H9 (cell line): ENCODE data around the gene DGKG. TPM values are rescaled to one million over a fixed set of nuclear protein-coding genes. Genes with fewer than 3 reads are reported as not detected.

Experiments used
- DNase-seq: peaks from one replicate; pipeline ENCODE4 v3.0.0-alpha.2; 2017
- H2AFZ ChIP-seq: one replicate; pipeline ENCODE4 v1.6.1; 2013; ENCODE audit warnings: mild to moderate bottlenecking, low read length, control low read depth, moderate library complexity
- H2AK5ac ChIP-seq: 2 replicates; pipeline ENCODE4 v1.6.1; 2013; ENCODE audit warnings: low read length, control low read depth, mixed read lengths; ENCODE audit not compliant: insufficient read length
- H2BK120ac ChIP-seq: one replicate; pipeline ENCODE4 v1.6.1; 2013; ENCODE audit warnings: low read depth, mild to moderate bottlenecking, low read length, control low read depth, inconsistent platforms; ENCODE audit not compliant: poor library complexity, severe bottlenecking
- H2BK12ac ChIP-seq: 2 replicates; pipeline ENCODE4 v1.6.1; 2013; ENCODE audit warnings: low read length, control low read depth, mixed read lengths, low read depth; ENCODE audit not compliant: insufficient read length
- H2BK15ac ChIP-seq: 2 replicates; pipeline ENCODE4 v1.6.1; 2013; ENCODE audit warnings: low read depth, low read length, control low read depth
- H2BK20ac ChIP-seq: one replicate; pipeline ENCODE4 v1.6.1; 2013; ENCODE audit warnings: low read depth, mild to moderate bottlenecking, low read length, control low read depth, inconsistent platforms; ENCODE audit not compliant: poor library complexity, severe bottlenecking
- H2BK5ac ChIP-seq: 2 replicates; pipeline ENCODE4 v1.6.1; 2013; ENCODE audit warnings: low read length, control low read depth, mixed read lengths; ENCODE audit not compliant: insufficient read length
- H3K14ac ChIP-seq: 2 replicates; pipeline ENCODE4 v1.6.1; 2013; ENCODE audit warnings: low read length, control low read depth; ENCODE audit not compliant: insufficient read depth
- H3K18ac ChIP-seq: 2 replicates; pipeline ENCODE4 v1.6.1; 2013; ENCODE audit warnings: low read depth, mild to moderate bottlenecking, mixed read lengths, low read length, control low read depth; ENCODE audit not compliant: insufficient read length
- H3K23ac ChIP-seq: 2 replicates; pipeline ENCODE4 v1.6.1; 2013; ENCODE audit warnings: low read length, control low read depth, mixed read lengths, low read depth; ENCODE audit not compliant: insufficient read length
- H3K23me2 ChIP-seq: 2 replicates; pipeline ENCODE4 v1.6.1; 2013; ENCODE audit warnings: low read depth, mild to moderate bottlenecking, mixed read lengths, low read length, control low read depth; ENCODE audit not compliant: insufficient read length, poor library complexity, severe bottlenecking
- H3K27ac ChIP-seq: 2 replicates; pipeline ENCODE4 v1.5.1; 2013; ENCODE audit warnings: low read length, control low read depth, mixed read lengths, low read depth; ENCODE audit not compliant: insufficient read length
- H3K27me3 ChIP-seq: 2 replicates; pipeline ENCODE4 v1.6.1; 2013; ENCODE audit warnings: low read length, control low read depth, inconsistent platforms; ENCODE audit not compliant: insufficient read depth
- H3K4ac ChIP-seq: 2 replicates; pipeline ENCODE4 v1.6.1; 2013; ENCODE audit warnings: low read depth, mild to moderate bottlenecking, control low read depth, inconsistent platforms, low read length, moderate library complexity
- H3K4me1 ChIP-seq: 2 replicates; pipeline ENCODE4 v1.6.1; 2013; ENCODE audit warnings: low read length, control low read depth, inconsistent platforms; ENCODE audit not compliant: insufficient read depth
- H3K4me2 ChIP-seq: 2 replicates; pipeline ENCODE4 v1.6.1; 2013; ENCODE audit warnings: low read length, control low read depth, mixed read lengths; ENCODE audit not compliant: insufficient read length, insufficient read depth
- H3K56ac ChIP-seq: 2 replicates; pipeline ENCODE4 v1.6.1; 2013; ENCODE audit warnings: low read depth, mild to moderate bottlenecking, mixed read lengths, low read length, control low read depth; ENCODE audit not compliant: insufficient read length
- H3K79me1 ChIP-seq: 2 replicates; pipeline ENCODE4 v1.6.1; 2013; ENCODE audit warnings: low read depth, mild to moderate bottlenecking, moderate library complexity, low read length, control low read depth, inconsistent platforms; ENCODE audit not compliant: insufficient read depth, poor library complexity, severe bottlenecking
- H3K79me2 ChIP-seq: 2 replicates; pipeline ENCODE4 v1.6.1; 2013; ENCODE audit warnings: low read length, control low read depth, inconsistent platforms; ENCODE audit not compliant: insufficient read depth
- H3K9ac ChIP-seq: 2 replicates; pipeline ENCODE4 v1.6.1; 2013; ENCODE audit warnings: low read length, control low read depth, mixed read lengths; ENCODE audit not compliant: insufficient read length; ENCODE audit errors: extremely low read depth
- H3K9me3 ChIP-seq: one replicate; pipeline ENCODE4 v1.6.1; 2013; ENCODE audit warnings: low read depth, low read length, inconsistent platforms; ENCODE audit not compliant: control insufficient read depth
- H3T11ph ChIP-seq: one replicate; pipeline ENCODE4 v1.6.1; 2013; ENCODE audit warnings: mild to moderate bottlenecking, low read length, control low read depth, inconsistent platforms
- H4K20me1 ChIP-seq: one replicate; pipeline ENCODE4 v1.6.1; 2013; ENCODE audit not compliant: control insufficient read depth, insufficient read length, insufficient read depth
- H4K5ac ChIP-seq: 2 replicates; pipeline ENCODE4 v1.6.1; 2013; ENCODE audit warnings: low read depth, mild to moderate bottlenecking, mixed read lengths, low read length, control low read depth; ENCODE audit not compliant: insufficient read length
- H4K8ac ChIP-seq: replicated peaks from 2 replicates; pipeline ENCODE4 v1.6.1; 2013; ENCODE audit warnings: low read length, control low read depth, mixed read lengths, low read depth; ENCODE audit not compliant: insufficient read length
- H4K91ac ChIP-seq: 2 replicates; pipeline ENCODE4 v1.6.1; 2013; ENCODE audit warnings: low read depth, mild to moderate bottlenecking, moderate library complexity, mixed read lengths, low read length, control low read depth; ENCODE audit not compliant: insufficient read length
- H3K27ac Mint-ChIP-seq, 3 experiments: 2 replicates in 2 of 3; 3 replicates in 1 of 3; pipeline ENCODE4 v1.8.0; 2020 to 2021; ENCODE audit warnings: mixed read lengths in 3 of 3, mild to moderate bottlenecking in 1 of 3, moderate library complexity in 1 of 3
- H3K27me3 Mint-ChIP-seq: 2 replicates; pipeline ENCODE4 v1.8.0; 2021; ENCODE audit warnings: low read depth, mild to moderate bottlenecking, moderate library complexity, mixed read lengths
- H3K36me3 Mint-ChIP-seq, 3 experiments: 2 replicates in 2 of 3; 3 replicates in 1 of 3; pipeline ENCODE4 v1.8.0; 2020 to 2021; ENCODE audit warnings: low read depth in 3 of 3, mixed read lengths in 3 of 3; ENCODE audit not compliant: insufficient read depth in 1 of 3
- H3K4me1 Mint-ChIP-seq, 2 experiments: 2 replicates each; pipeline ENCODE4 v1.8.0; 2020; ENCODE audit warnings: mixed read lengths in 2 of 2
- H3K4me3 Mint-ChIP-seq, 2 experiments: 2 replicates in 1 of 2; 3 replicates in 1 of 2; pipeline ENCODE4 v1.8.0; 2020 to 2021; ENCODE audit warnings: mild to moderate bottlenecking in 2 of 2, mixed read lengths in 2 of 2, moderate library complexity in 1 of 2
- H3K9me3 Mint-ChIP-seq, 2 experiments: 2 replicates in 1 of 2; 3 replicates in 1 of 2; pipeline ENCODE4 v1.8.0; 2020; ENCODE audit warnings: mild to moderate bottlenecking in 2 of 2, mixed read lengths in 2 of 2, moderate library complexity in 1 of 2
- WGBS: extraction: QIAGEN DNeasy Blood & Tissue Kit; methylation state at CpG from one replicate; pipeline ENCODE4 v1.1.7; 2013; ENCODE audit warnings: missing lambda C conversion rate, low lambda C conversion rate, mixed read lengths; ENCODE audit not compliant: insufficient read length; ENCODE audit errors: extremely low coverage; 5-methylcytosine and 5-hydroxymethylcytosine counted together
- total RNA-seq: library from RNA; stranded (reverse); gene quantifications from 2 replicates; pipeline ENCODE4 v1.2.1, GENCODE V29; 2021
- TF ChIP-seq, protein P1 (sequence below): fragments of 200-600 bp; sonication (generic); conservative IDR thresholded peaks from 3 replicates; pipeline ENCODE4 v1.8.0; 2021; ENCODE audit warnings: antibody characterized with exemption, mild to moderate bottlenecking

Gene DGKG
- total RNA-seq, 1 experiment from 2014 or later, result not detected

DNA sequence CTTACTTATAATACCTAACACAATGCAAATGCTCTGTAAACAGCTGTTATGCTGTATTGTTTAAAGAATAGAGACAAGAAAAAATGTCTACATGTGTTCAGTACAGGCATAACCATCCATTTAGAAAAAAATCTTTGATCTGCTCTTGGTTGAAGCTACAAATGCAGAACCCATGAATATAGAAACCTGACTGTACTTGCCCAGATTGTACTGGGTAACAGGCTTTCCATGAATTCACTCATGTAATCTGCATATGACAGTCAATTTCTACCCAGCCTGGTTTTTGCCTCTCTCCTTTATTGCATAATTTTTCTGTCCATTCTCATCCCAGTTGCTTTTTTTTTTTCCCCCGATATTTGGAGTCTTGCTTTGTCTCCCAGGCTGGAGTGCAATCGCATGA is 190.5 kb downstream of the DGKG start:
- no CpG with 5 or more reads among the region's 2 CpGs for WGBS
- Histone ChIP-seq H2BK120ac (no peak overlapping the region), H2AK5ac (no peak overlapping the region), H4K91ac (no peak overlapping the region), H2BK20ac (no peak overlapping the region), H3K23me2 (no peaks in the 10 kb centered on the region), H4K5ac (no peak overlapping the region), H3K4me2 (no peak overlapping the region), H3K27me3 (no peaks in the 10 kb centered on the region), H3K9ac (no peak overlapping the region), H3K23ac (no peak overlapping the region), H4K8ac (no peak overlapping the region), H3K56ac (no peak overlapping the region), H3K27ac (no peak overlapping the region), H2BK5ac (no peak overlapping the region), H2BK12ac (no peak overlapping the region), H2BK15ac (no peak overlapping the region), H3K79me1 (no peaks in the 10 kb centered on the region), H4K20me1 (no peaks in the 10 kb centered on the region), H3K4me1 (no peaks in the 10 kb centered on the region), H3K79me2 (no peaks in the 10 kb centered on the region), H2AFZ (no peak overlapping the region), H3K18ac (no peak overlapping the region), H3T11ph (no peak overlapping the region), H3K9me3 (no peaks in the 10 kb centered on the region), H3K4ac (no peak overlapping the region), H3K14ac (no peak overlapping the region)
- no peak overlapping the region for H3K27ac Mint-ChIP-seq
- no peaks in the 10 kb centered on the region for H3K36me3 Mint-ChIP-seq
- no peak overlapping the region for H3K4me3 Mint-ChIP-seq
- DNase-seq, result no peak
- no peaks in the 10 kb centered on the region for H3K9me3 Mint-ChIP-seq
- no peaks in the 10 kb centered on the region for H3K4me1 Mint-ChIP-seq
- H3K27me3 Mint-ChIP-seq, result peaks cover 56% of the 10 kb centered on the region
- TF ChIP-seq, protein P1, sequence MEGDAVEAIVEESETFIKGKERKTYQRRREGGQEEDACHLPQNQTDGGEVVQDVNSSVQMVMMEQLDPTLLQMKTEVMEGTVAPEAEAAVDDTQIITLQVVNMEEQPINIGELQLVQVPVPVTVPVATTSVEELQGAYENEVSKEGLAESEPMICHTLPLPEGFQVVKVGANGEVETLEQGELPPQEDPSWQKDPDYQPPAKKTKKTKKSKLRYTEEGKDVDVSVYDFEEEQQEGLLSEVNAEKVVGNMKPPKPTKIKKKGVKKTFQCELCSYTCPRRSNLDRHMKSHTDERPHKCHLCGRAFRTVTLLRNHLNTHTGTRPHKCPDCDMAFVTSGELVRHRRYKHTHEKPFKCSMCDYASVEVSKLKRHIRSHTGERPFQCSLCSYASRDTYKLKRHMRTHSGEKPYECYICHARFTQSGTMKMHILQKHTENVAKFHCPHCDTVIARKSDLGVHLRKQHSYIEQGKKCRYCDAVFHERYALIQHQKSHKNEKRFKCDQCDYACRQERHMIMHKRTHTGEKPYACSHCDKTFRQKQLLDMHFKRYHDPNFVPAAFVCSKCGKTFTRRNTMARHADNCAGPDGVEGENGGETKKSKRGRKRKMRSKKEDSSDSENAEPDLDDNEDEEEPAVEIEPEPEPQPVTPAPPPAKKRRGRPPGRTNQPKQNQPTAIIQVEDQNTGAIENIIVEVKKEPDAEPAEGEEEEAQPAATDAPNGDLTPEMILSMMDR, result no peak
